ENCODE results near the gene SPAG16. TPM values are rescaled to one million over a fixed set of nuclear protein-coding genes. Genes with fewer than 3 reads are reported as not detected.
"Not testable (repeated sequence)": the region's sequence is repeated elsewhere in the genome, so short reads cannot be mapped to it uniquely, and the experiment has no call there.

Gene SPAG16
- total RNA-seq, 1 experiment from 2014 or later = 17.2 TPM

DNA sequence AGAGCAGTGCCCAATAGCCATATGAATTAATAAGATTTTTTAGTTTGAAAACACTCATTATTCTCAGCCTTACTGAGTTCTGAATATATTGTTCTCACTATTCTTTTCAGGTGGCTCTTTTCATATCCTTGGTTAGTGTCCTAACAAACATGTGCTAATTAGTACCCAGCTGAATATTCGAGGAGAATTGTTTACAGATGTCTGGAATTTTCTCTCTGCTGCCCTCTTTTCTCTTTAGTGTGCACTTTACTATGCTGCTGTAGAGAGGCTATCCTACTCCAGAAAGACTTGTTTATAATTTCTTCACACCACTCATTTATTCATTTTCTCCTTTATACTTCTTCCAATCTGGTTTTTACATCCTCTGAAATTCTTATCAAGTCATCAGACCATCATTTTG lies 405.3 kb downstream of the SPAG16 start:
- Histone ChIP-seq H3K27me3 (ENCODE audit: low read length) (no peaks in the 10 kb centered on the region), H3K79me2 (ENCODE audit: low read length) (no peaks in the 10 kb centered on the region), H3K4me1 (ENCODE audit: insufficient read depth, low read length) (no peaks in the 10 kb centered on the region), H3K27ac (ENCODE audit: low read length) (no peak overlapping the region), H3K36me3 (ENCODE audit: low read depth, low read length) (no peaks in the 10 kb centered on the region), H3K9me2 (replicated peaks; ENCODE audit: low read length) (0 out of 2 replicates have a peak, but pooled peaks cover 3% of the 10 kb centered on the region), H2AFZ (ENCODE audit: low read length) (no peak overlapping the region), H3K9ac (ENCODE audit: low read length) (no peak overlapping the region), H3K9me3 (ENCODE audit: low read length) (no peaks in the 10 kb centered on the region), H4K20me1 (ENCODE audit: low read length) (no peaks in the 10 kb centered on the region), H3F3A (ENCODE audit: low read length, unreplicated experiment) (no peaks in the 10 kb centered on the region), H3K4me3 (ENCODE audit: low read length) (no peak overlapping the region), H3K4me2 (ENCODE audit: low read length) (no peak overlapping the region)
- TF ChIP-seq, protein P1, sequence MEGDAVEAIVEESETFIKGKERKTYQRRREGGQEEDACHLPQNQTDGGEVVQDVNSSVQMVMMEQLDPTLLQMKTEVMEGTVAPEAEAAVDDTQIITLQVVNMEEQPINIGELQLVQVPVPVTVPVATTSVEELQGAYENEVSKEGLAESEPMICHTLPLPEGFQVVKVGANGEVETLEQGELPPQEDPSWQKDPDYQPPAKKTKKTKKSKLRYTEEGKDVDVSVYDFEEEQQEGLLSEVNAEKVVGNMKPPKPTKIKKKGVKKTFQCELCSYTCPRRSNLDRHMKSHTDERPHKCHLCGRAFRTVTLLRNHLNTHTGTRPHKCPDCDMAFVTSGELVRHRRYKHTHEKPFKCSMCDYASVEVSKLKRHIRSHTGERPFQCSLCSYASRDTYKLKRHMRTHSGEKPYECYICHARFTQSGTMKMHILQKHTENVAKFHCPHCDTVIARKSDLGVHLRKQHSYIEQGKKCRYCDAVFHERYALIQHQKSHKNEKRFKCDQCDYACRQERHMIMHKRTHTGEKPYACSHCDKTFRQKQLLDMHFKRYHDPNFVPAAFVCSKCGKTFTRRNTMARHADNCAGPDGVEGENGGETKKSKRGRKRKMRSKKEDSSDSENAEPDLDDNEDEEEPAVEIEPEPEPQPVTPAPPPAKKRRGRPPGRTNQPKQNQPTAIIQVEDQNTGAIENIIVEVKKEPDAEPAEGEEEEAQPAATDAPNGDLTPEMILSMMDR (conservative IDR thresholded peaks at IDR 0.05; ENCODE audit: low read depth, low read length) = no peak
- TF ChIP-seq EZH2phosphoT487 (IDR thresholded peaks at IDR 0.05; ENCODE audit: borderline replicate concordance, low read length) (no peak), EZH2 (IDR thresholded peaks at IDR 0.05; ENCODE audit: low read length, unreplicated experiment) (no peak)
- no TSS peak for BruUV-seq (replicated peaks)
- ChIA-PET CTCF (no interaction called here), POLR2A (ENCODE audit: unreplicated experiment) (no interaction called here)
- no peak for DNase-seq
- intact Hi-C loops (cut with micrococcal nuclease) = no loop called here
- ATAC-seq = no peak

DNA sequence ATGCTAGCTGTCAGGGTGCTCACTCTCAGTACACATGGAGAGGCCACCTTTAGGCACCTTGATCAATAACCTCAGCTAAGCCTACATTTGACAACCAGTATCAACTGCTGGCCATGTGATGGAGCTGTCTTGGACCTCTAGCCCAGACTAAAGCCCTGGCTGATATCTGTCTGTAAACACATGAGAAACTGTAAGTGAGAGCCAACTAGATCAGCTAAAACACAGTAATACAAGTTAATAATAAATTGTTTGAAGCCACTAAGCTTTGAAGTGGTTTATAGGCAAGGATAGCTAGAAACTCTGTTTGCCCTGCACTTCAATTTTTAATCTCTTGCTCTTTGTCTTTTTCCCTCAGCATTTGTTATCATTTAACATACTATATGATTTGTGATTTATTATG lies 407.1 kb downstream of the SPAG16 start:
- POLR2A ChIA-PET (ENCODE audit: unreplicated experiment) = no interaction called here
- no peak overlapping the region for H3K4me2 ChIP-seq (ENCODE audit: low read length)
- no TSS peak for BruUV-seq (replicated peaks)

DNA sequence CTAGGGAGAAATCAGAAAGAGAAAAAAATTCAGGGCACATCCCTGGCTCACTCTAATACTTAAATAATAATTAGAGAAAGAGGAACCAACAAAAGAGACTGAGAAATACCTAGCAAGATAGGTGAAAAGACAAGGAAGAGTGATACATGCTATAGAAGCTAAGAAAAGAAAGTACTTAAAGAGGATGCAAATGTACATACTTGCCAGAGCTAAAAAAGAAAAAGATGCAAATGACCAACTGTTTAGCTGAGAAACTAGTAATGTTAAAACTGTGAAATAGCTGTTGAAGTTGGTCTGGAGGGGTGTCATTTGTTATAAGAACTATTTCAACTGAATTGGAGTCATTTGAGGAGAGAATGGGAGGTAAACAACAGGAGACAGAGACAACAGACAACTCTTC lies 412.2 kb downstream of the SPAG16 start:
- Histone ChIP-seq H3K4me1 (ENCODE audit: insufficient read depth, low read length) (no peaks in the 10 kb centered on the region), H3K36me3 (ENCODE audit: low read depth, low read length) (no peaks in the 10 kb centered on the region), H3K9me2 (replicated peaks; ENCODE audit: low read length) (no peaks in the 10 kb centered on the region), H3K27ac (ENCODE audit: low read length) (no peak overlapping the region), H3K4me2 (ENCODE audit: low read length) (no peak overlapping the region), H3F3A (ENCODE audit: low read length, unreplicated experiment) (no peaks in the 10 kb centered on the region), H3K27me3 (ENCODE audit: low read length) (no peaks in the 10 kb centered on the region), H3K9ac (ENCODE audit: low read length) (no peak overlapping the region), H2AFZ (ENCODE audit: low read length) (no peak overlapping the region), H3K4me3 (ENCODE audit: low read length) (no peak overlapping the region), H3K79me2 (ENCODE audit: low read length) (no peaks in the 10 kb centered on the region), H3K9me3 (ENCODE audit: low read length) (no peaks in the 10 kb centered on the region), H4K20me1 (ENCODE audit: low read length) (no peaks in the 10 kb centered on the region)
- POLR2A ChIA-PET (ENCODE audit: unreplicated experiment) = no interaction called here
- BruUV-seq (replicated peaks) = no TSS peak
- no peak for TF ChIP-seq EZH2phosphoT487 (IDR thresholded peaks at IDR 0.05; ENCODE audit: borderline replicate concordance, low read length)
- TF ChIP-seq, protein P1 (conservative IDR thresholded peaks at IDR 0.05; ENCODE audit: low read depth, low read length) = no peak
- TF ChIP-seq EZH2 (IDR thresholded peaks at IDR 0.05; ENCODE audit: low read length, unreplicated experiment) = no peak
- CTCF ChIA-PET = no interaction called here
- DNase-seq (no peak), ATAC-seq (no peak)
- intact Hi-C loops (cut with micrococcal nuclease) = no loop called here

More for the DNA sequence above, 407.1 kb downstream of the SPAG16 start:
- no peaks in the 10 kb centered on the region for H3K9me3 ChIP-seq (ENCODE audit: low read length)
- H3K27me3 ChIP-seq (ENCODE audit: low read length) = no peaks in the 10 kb centered on the region
- CTCF ChIA-PET = no interaction called here
- intact Hi-C loops (cut with micrococcal nuclease) = no loop called here
- no peaks in the 10 kb centered on the region for H4K20me1 ChIP-seq (ENCODE audit: low read length)
- H3K36me3 ChIP-seq (ENCODE audit: low read depth, low read length) = no peaks in the 10 kb centered on the region
- no peak overlapping the region for H3K4me3 ChIP-seq (ENCODE audit: low read length)
- H3K79me2 ChIP-seq (ENCODE audit: low read length) = no peaks in the 10 kb centered on the region
- TF ChIP-seq, protein P1 (conservative IDR thresholded peaks at IDR 0.05; ENCODE audit: low read depth, low read length) = no peak
- no peak for TF ChIP-seq EZH2 (IDR thresholded peaks at IDR 0.05; ENCODE audit: low read length, unreplicated experiment)
- no peak for TF ChIP-seq EZH2phosphoT487 (IDR thresholded peaks at IDR 0.05; ENCODE audit: borderline replicate concordance, low read length)
- H2AFZ ChIP-seq (ENCODE audit: low read length) = no peak overlapping the region
- 0 out of 2 replicates have a peak, but pooled peaks cover 3% of the 10 kb centered on the region for H3K9me2 ChIP-seq (replicated peaks; ENCODE audit: low read length)
- no peak overlapping the region for H3K9ac ChIP-seq (ENCODE audit: low read length)
- no peaks in the 10 kb centered on the region for H3F3A ChIP-seq (ENCODE audit: low read length, unreplicated experiment)
- ATAC-seq = no peak
- no peaks in the 10 kb centered on the region for H3K4me1 ChIP-seq (ENCODE audit: insufficient read depth, low read length)
- DNase-seq = no peak
- H3K27ac ChIP-seq (ENCODE audit: low read length) = no peak overlapping the region

DNA sequence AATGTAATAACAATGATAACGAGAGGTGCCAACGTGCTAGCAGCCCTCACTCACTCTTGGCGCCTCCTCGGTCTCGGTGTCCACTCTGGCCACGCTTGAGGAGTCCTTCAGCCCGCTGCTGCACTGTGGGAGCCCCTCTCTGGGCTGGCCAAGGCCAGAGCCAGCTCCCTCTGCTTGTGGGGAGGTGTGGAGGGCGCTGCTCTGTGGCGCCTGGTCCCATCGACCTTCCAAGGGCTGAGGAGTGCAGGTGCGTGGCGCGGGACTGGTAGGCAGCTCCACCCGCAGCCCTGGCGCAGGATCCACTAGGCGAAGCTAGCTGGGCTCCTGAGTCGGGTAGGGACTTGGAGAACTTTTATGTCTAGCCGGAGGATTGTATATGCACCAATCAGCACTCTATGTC lies 417.1 kb downstream of the SPAG16 start:
- H3K9me2 ChIP-seq (replicated peaks; ENCODE audit: low read length); H3F3A ChIP-seq (ENCODE audit: low read length, unreplicated experiment); ATAC-seq; DNase-seq; H3K9me3 ChIP-seq (ENCODE audit: low read length); POLR2A ChIA-PET (ENCODE audit: unreplicated experiment); CTCF ChIA-PET; H3K4me1 ChIP-seq (ENCODE audit: insufficient read depth, low read length); H3K4me2 ChIP-seq (ENCODE audit: low read length); H3K4me3 ChIP-seq (ENCODE audit: low read length); H4K20me1 ChIP-seq (ENCODE audit: low read length); H3K36me3 ChIP-seq (ENCODE audit: low read depth, low read length); BruUV-seq (replicated peaks); H3K79me2 ChIP-seq (ENCODE audit: low read length); H2AFZ ChIP-seq (ENCODE audit: low read length); H3K9ac ChIP-seq (ENCODE audit: low read length); H3K27me3 ChIP-seq (ENCODE audit: low read length); H3K27ac ChIP-seq (ENCODE audit: low read length); intact Hi-C loops (cut with micrococcal nuclease): not testable (repeated sequence)
